H9 (cell line): ENCODE data around the gene SH3BP5. TPM values are rescaled to one million over a fixed set of nuclear protein-coding genes. Genes with fewer than 3 reads are reported as not detected.

Source experiments
- DNase-seq: peaks from one replicate; pipeline ENCODE4 v3.0.0-alpha.2; 2017
- H2AFZ ChIP-seq: one replicate; pipeline ENCODE4 v1.6.1; 2013; ENCODE audit warnings: mild to moderate bottlenecking, low read length, control low read depth, moderate library complexity
- H2AK5ac ChIP-seq: 2 replicates; pipeline ENCODE4 v1.6.1; 2013; ENCODE audit warnings: low read length, control low read depth, mixed read lengths; ENCODE audit not compliant: insufficient read length
- H2BK120ac ChIP-seq: one replicate; pipeline ENCODE4 v1.6.1; 2013; ENCODE audit warnings: low read depth, mild to moderate bottlenecking, low read length, control low read depth, inconsistent platforms; ENCODE audit not compliant: poor library complexity, severe bottlenecking
- H2BK12ac ChIP-seq: 2 replicates; pipeline ENCODE4 v1.6.1; 2013; ENCODE audit warnings: low read length, control low read depth, mixed read lengths, low read depth; ENCODE audit not compliant: insufficient read length
- H2BK15ac ChIP-seq: 2 replicates; pipeline ENCODE4 v1.6.1; 2013; ENCODE audit warnings: low read depth, low read length, control low read depth
- H2BK20ac ChIP-seq: one replicate; pipeline ENCODE4 v1.6.1; 2013; ENCODE audit warnings: low read depth, mild to moderate bottlenecking, low read length, control low read depth, inconsistent platforms; ENCODE audit not compliant: poor library complexity, severe bottlenecking
- H2BK5ac ChIP-seq: 2 replicates; pipeline ENCODE4 v1.6.1; 2013; ENCODE audit warnings: low read length, control low read depth, mixed read lengths; ENCODE audit not compliant: insufficient read length
- H3K14ac ChIP-seq: 2 replicates; pipeline ENCODE4 v1.6.1; 2013; ENCODE audit warnings: low read length, control low read depth; ENCODE audit not compliant: insufficient read depth
- H3K18ac ChIP-seq: 2 replicates; pipeline ENCODE4 v1.6.1; 2013; ENCODE audit warnings: low read depth, mild to moderate bottlenecking, mixed read lengths, low read length, control low read depth; ENCODE audit not compliant: insufficient read length
- H3K23ac ChIP-seq: 2 replicates; pipeline ENCODE4 v1.6.1; 2013; ENCODE audit warnings: low read length, control low read depth, mixed read lengths, low read depth; ENCODE audit not compliant: insufficient read length
- H3K23me2 ChIP-seq: 2 replicates; pipeline ENCODE4 v1.6.1; 2013; ENCODE audit warnings: low read depth, mild to moderate bottlenecking, mixed read lengths, low read length, control low read depth; ENCODE audit not compliant: insufficient read length, poor library complexity, severe bottlenecking
- H3K27ac ChIP-seq: 2 replicates; pipeline ENCODE4 v1.5.1; 2013; ENCODE audit warnings: low read length, control low read depth, mixed read lengths, low read depth; ENCODE audit not compliant: insufficient read length
- H3K27me3 ChIP-seq: 2 replicates; pipeline ENCODE4 v1.6.1; 2013; ENCODE audit warnings: low read length, control low read depth, inconsistent platforms; ENCODE audit not compliant: insufficient read depth
- H3K4ac ChIP-seq: 2 replicates; pipeline ENCODE4 v1.6.1; 2013; ENCODE audit warnings: low read depth, mild to moderate bottlenecking, control low read depth, inconsistent platforms, low read length, moderate library complexity
- H3K4me1 ChIP-seq: 2 replicates; pipeline ENCODE4 v1.6.1; 2013; ENCODE audit warnings: low read length, control low read depth, inconsistent platforms; ENCODE audit not compliant: insufficient read depth
- H3K4me2 ChIP-seq: 2 replicates; pipeline ENCODE4 v1.6.1; 2013; ENCODE audit warnings: low read length, control low read depth, mixed read lengths; ENCODE audit not compliant: insufficient read length, insufficient read depth
- H3K56ac ChIP-seq: 2 replicates; pipeline ENCODE4 v1.6.1; 2013; ENCODE audit warnings: low read depth, mild to moderate bottlenecking, mixed read lengths, low read length, control low read depth; ENCODE audit not compliant: insufficient read length
- H3K79me1 ChIP-seq: 2 replicates; pipeline ENCODE4 v1.6.1; 2013; ENCODE audit warnings: low read depth, mild to moderate bottlenecking, moderate library complexity, low read length, control low read depth, inconsistent platforms; ENCODE audit not compliant: insufficient read depth, poor library complexity, severe bottlenecking
- H3K79me2 ChIP-seq: 2 replicates; pipeline ENCODE4 v1.6.1; 2013; ENCODE audit warnings: low read length, control low read depth, inconsistent platforms; ENCODE audit not compliant: insufficient read depth
- H3K9ac ChIP-seq: 2 replicates; pipeline ENCODE4 v1.6.1; 2013; ENCODE audit warnings: low read length, control low read depth, mixed read lengths; ENCODE audit not compliant: insufficient read length; ENCODE audit errors: extremely low read depth
- H3K9me3 ChIP-seq: one replicate; pipeline ENCODE4 v1.6.1; 2013; ENCODE audit warnings: low read depth, low read length, inconsistent platforms; ENCODE audit not compliant: control insufficient read depth
- H3T11ph ChIP-seq: one replicate; pipeline ENCODE4 v1.6.1; 2013; ENCODE audit warnings: mild to moderate bottlenecking, low read length, control low read depth, inconsistent platforms
- H4K20me1 ChIP-seq: one replicate; pipeline ENCODE4 v1.6.1; 2013; ENCODE audit not compliant: control insufficient read depth, insufficient read length, insufficient read depth
- H4K5ac ChIP-seq: 2 replicates; pipeline ENCODE4 v1.6.1; 2013; ENCODE audit warnings: low read depth, mild to moderate bottlenecking, mixed read lengths, low read length, control low read depth; ENCODE audit not compliant: insufficient read length
- H4K8ac ChIP-seq: replicated peaks from 2 replicates; pipeline ENCODE4 v1.6.1; 2013; ENCODE audit warnings: low read length, control low read depth, mixed read lengths, low read depth; ENCODE audit not compliant: insufficient read length
- H4K91ac ChIP-seq: 2 replicates; pipeline ENCODE4 v1.6.1; 2013; ENCODE audit warnings: low read depth, mild to moderate bottlenecking, moderate library complexity, mixed read lengths, low read length, control low read depth; ENCODE audit not compliant: insufficient read length
- H3K27ac Mint-ChIP-seq, 3 experiments: 2 replicates in 2 of 3; 3 replicates in 1 of 3; pipeline ENCODE4 v1.8.0; 2020 to 2021; ENCODE audit warnings: mixed read lengths in 3 of 3, mild to moderate bottlenecking in 1 of 3, moderate library complexity in 1 of 3
- H3K27me3 Mint-ChIP-seq: 2 replicates; pipeline ENCODE4 v1.8.0; 2021; ENCODE audit warnings: low read depth, mild to moderate bottlenecking, moderate library complexity, mixed read lengths
- H3K36me3 Mint-ChIP-seq, 3 experiments: 2 replicates in 2 of 3; 3 replicates in 1 of 3; pipeline ENCODE4 v1.8.0; 2020 to 2021; ENCODE audit warnings: low read depth in 3 of 3, mixed read lengths in 3 of 3; ENCODE audit not compliant: insufficient read depth in 1 of 3
- H3K4me1 Mint-ChIP-seq, 2 experiments: 2 replicates each; pipeline ENCODE4 v1.8.0; 2020; ENCODE audit warnings: mixed read lengths in 2 of 2
- H3K4me3 Mint-ChIP-seq, 2 experiments: 2 replicates in 1 of 2; 3 replicates in 1 of 2; pipeline ENCODE4 v1.8.0; 2020 to 2021; ENCODE audit warnings: mild to moderate bottlenecking in 2 of 2, mixed read lengths in 2 of 2, moderate library complexity in 1 of 2
- H3K9me3 Mint-ChIP-seq, 2 experiments: 2 replicates in 1 of 2; 3 replicates in 1 of 2; pipeline ENCODE4 v1.8.0; 2020; ENCODE audit warnings: mild to moderate bottlenecking in 2 of 2, mixed read lengths in 2 of 2, moderate library complexity in 1 of 2
- CTCF ChIP-seq: fragments of 200-600 bp; sonication (generic); conservative IDR thresholded peaks from 3 replicates; pipeline ENCODE4 v1.8.0; 2021; ENCODE audit warnings: antibody characterized with exemption, mild to moderate bottlenecking
- WGBS: extraction: QIAGEN DNeasy Blood & Tissue Kit; methylation state at CpG from one replicate; pipeline ENCODE4 v1.1.7; 2013; ENCODE audit warnings: missing lambda C conversion rate, low lambda C conversion rate, mixed read lengths; ENCODE audit not compliant: insufficient read length; ENCODE audit errors: extremely low coverage; 5-methylcytosine and 5-hydroxymethylcytosine counted together
- total RNA-seq: library from RNA; stranded (reverse); gene quantifications from 2 replicates; pipeline ENCODE4 v1.2.1, GENCODE V29; 2021

The SH3BP5 gene
- total RNA-seq, 1 experiment from 2014 or later = 6.8 TPM

GRCh38 chr3:15290736-15291135 lies 41.6 kb downstream of the SH3BP5 start:
- Histone ChIP-seq H3K4me2 (no peak overlapping the region), H3K79me1 (no peaks in the 10 kb centered on the region), H2BK20ac (no peak overlapping the region), H4K91ac (no peak overlapping the region), H4K20me1 (no peaks in the 10 kb centered on the region), H2BK15ac (no peak overlapping the region), H3K56ac (no peak overlapping the region), H3K9ac (no peak overlapping the region), H4K5ac (no peak overlapping the region), H3K23me2 (no peaks in the 10 kb centered on the region), H4K8ac (no peak overlapping the region), H3K27ac (no peak overlapping the region), H3K14ac (no peak overlapping the region), H3K9me3 (no peaks in the 10 kb centered on the region), H3K4ac (no peak overlapping the region), H3T11ph (no peak overlapping the region), H3K18ac (no peak overlapping the region), H2AK5ac (no peak overlapping the region), H3K79me2 (no peaks in the 10 kb centered on the region), H3K23ac (no peak overlapping the region), H2BK12ac (no peak overlapping the region), H3K27me3 (no peaks in the 10 kb centered on the region), H3K4me1 (no peaks in the 10 kb centered on the region; the same call in 1 of the 2 replicates), H2BK5ac (no peak overlapping the region), H2AFZ (no peak overlapping the region), H2BK120ac (no peak overlapping the region)
- TF ChIP-seq CTCF = no peak
- Mint-ChIP-seq H3K9me3 (no peaks in the 10 kb centered on the region), H3K4me3 (no peak overlapping the region), H3K27ac (no peak overlapping the region), H3K36me3 (no peaks in the 10 kb centered on the region), H3K27me3 (no peaks in the 10 kb centered on the region), H3K4me1 (peaks cover 10% of the 10 kb centered on the region in 2 experiments)
- WGBS = no CpG with 5 or more reads among the region's 3 CpGs
- no peak for DNase-seq
